ENCODE data around the gene KRTAP29-1.

Gene KRTAP29-1

GRCh38 chr17:41340934-41341861 lies 38.5 kb upstream of the KRTAP29-1 start:
- Histone ChIP-seq H3K4me3 (ENCODE audit: low read depth, low read length) (no peak overlapping the region), H3K27ac (ENCODE audit: extremely low read depth, low read depth, low read length) (no peak overlapping the region), H3K4me1 (ENCODE audit: control insufficient read depth, insufficient read depth, low read length) (no peaks in the 10 kb centered on the region), H3K9me3 (ENCODE audit: control insufficient read depth, insufficient read depth, low read depth, low read length) (no peaks in the 10 kb centered on the region), H3K36me3 (ENCODE audit: control insufficient read depth in 2 of 2, insufficient read depth in 1 of 2, low read length in 2 of 2) (no peaks in the 10 kb centered on the region)
- no peak for TF ChIP-seq EGR2 (tag by site-specific recombination; IDR thresholded peaks at IDR 0.05; ENCODE audit: low read depth)
- no peak for TF ChIP-seq ZNF211 (tag by site-specific recombination; IDR thresholded peaks at IDR 0.05; ENCODE audit: low read depth)
- no peak for TF ChIP-seq ZNF280D (tag by site-specific recombination; IDR thresholded peaks at IDR 0.05)
- no peak for TF ChIP-seq ZNF354C (tag by site-specific recombination; IDR thresholded peaks at IDR 0.05; ENCODE audit: borderline replicate concordance, low read depth)
- POLR2A ChIA-PET: no interaction called here
- CTCF ChIA-PET: interaction anchor here (0.6 to 2.0 kb wide), 4 partner anchors 9 to 324 kb away, joined by 3 to 16 read pairs (median 5); no protein-coding TSS in a partner anchor

DNA sequence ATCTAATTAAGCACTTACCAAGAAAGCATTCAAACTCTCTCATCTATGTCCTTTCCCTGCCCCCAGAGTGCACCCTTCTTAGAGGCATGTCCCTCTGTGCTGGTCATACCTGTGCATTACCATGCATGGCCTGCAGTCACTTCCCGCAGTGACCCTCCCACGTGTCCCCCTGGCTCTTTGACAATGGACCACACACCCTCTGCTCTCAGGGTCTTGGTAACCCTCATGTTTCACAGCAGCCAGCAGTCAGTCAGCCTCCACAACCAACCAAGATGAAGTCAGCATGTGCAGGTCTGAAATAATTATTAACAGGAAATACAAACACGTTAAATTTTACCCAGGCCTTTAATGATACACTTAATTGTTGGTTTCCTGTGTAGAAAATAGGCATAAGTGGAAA lies 37.8 kb upstream of the KRTAP29-1 start:
- POLR2A ChIA-PET: no interaction called here
- H3K27ac ChIP-seq (ENCODE audit: extremely low read depth, low read depth, low read length): no peak overlapping the region
- H3K4me3 ChIP-seq (ENCODE audit: low read depth, low read length): no peak overlapping the region
- no peaks in the 10 kb centered on the region for H3K9me3 ChIP-seq (ENCODE audit: control insufficient read depth, insufficient read depth, low read depth, low read length)
- no peaks in the 10 kb centered on the region for H3K4me1 ChIP-seq (ENCODE audit: control insufficient read depth, insufficient read depth, low read length)
- TF ChIP-seq ZNF548 (tag by site-specific recombination; IDR thresholded peaks at IDR 0.05) (no peak), ZBTB17 (tag by site-specific recombination; IDR thresholded peaks at IDR 0.05) (no peak), ZNF600 (tag by site-specific recombination; IDR thresholded peaks at IDR 0.05) (no peak), ZNF610 (tag by site-specific recombination; IDR thresholded peaks at IDR 0.05; ENCODE audit: borderline replicate concordance) (no peak), ZNF114 (tag by site-specific recombination; IDR thresholded peaks at IDR 0.05) (no peak), HIC1 (tag by site-specific recombination; IDR thresholded peaks at IDR 0.05) (no peak), ZNF791 (tag by site-specific recombination; IDR thresholded peaks at IDR 0.05) (no peak), ZNF404 (tag by site-specific recombination; IDR thresholded peaks at IDR 0.05) (no peak)
- TF ChIP-seq, protein P1, sequence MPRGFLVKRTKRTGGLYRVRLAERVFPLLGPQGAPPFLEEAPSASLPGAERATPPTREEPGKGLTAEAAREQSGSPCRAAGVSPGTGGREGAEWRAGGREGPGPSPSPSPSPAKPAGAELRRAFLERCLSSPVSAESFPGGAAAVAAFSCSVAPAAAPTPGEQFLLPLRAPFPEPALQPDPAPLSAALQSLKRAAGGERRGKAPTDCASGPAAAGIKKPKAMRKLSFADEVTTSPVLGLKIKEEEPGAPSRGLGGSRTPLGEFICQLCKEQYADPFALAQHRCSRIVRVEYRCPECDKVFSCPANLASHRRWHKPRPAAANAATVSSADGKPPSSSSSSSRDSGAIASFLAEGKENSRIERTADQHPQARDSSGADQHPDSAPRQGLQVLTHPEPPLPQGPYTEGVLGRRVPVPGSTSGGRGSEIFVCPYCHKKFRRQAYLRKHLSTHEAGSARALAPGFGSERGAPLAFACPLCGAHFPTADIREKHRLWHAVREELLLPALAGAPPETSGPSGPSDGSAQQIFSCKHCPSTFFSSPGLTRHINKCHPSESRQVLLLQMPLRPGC (tag by site-specific recombination; IDR thresholded peaks at IDR 0.05): no peak
- TF ChIP-seq, protein P2, sequence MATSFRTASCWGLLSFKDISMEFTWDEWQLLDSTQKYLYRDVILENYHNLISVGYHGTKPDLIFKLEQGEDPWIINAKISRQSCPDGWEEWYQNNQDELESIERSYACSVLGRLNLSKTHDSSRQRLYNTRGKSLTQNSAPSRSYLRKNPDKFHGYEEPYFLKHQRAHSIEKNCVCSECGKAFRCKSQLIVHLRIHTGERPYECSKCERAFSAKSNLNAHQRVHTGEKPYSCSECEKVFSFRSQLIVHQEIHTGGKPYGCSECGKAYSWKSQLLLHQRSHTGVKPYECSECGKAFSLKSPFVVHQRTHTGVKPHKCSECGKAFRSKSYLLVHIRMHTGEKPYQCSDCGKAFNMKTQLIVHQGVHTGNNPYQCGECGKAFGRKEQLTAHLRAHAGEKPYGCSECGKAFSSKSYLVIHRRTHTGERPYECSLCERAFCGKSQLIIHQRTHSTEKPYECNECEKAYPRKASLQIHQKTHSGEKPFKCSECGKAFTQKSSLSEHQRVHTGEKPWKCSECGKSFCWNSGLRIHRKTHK (tag by site-specific recombination; IDR thresholded peaks at IDR 0.05): no peak
- TF ChIP-seq, protein P3, sequence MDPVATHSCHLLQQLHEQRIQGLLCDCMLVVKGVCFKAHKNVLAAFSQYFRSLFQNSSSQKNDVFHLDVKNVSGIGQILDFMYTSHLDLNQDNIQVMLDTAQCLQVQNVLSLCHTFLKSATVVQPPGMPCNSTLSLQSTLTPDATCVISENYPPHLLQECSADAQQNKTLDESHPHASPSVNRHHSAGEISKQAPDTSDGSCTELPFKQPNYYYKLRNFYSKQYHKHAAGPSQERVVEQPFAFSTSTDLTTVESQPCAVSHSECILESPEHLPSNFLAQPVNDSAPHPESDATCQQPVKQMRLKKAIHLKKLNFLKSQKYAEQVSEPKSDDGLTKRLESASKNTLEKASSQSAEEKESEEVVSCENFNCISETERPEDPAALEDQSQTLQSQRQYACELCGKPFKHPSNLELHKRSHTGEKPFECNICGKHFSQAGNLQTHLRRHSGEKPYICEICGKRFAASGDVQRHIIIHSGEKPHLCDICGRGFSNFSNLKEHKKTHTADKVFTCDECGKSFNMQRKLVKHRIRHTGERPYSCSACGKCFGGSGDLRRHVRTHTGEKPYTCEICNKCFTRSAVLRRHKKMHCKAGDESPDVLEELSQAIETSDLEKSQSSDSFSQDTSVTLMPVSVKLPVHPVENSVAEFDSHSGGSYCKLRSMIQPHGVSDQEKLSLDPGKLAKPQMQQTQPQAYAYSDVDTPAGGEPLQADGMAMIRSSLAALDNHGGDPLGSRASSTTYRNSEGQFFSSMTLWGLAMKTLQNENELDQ (tag by site-specific recombination; IDR thresholded peaks at IDR 0.05; ENCODE audit: low read depth): no peak
- H3K36me3 ChIP-seq (ENCODE audit: control insufficient read depth in 2 of 2, insufficient read depth in 1 of 2, low read length in 2 of 2): no peaks in the 10 kb centered on the region
- CTCF ChIA-PET: interaction anchor here (1.8 kb wide), 2 partner anchors 11 to 18 kb away, joined by 7 to 16 read pairs; no protein-coding TSS in a partner anchor

Data from HEK293 (cell line).